PC-3 (cell line): ENCODE results near the gene SMIM12. TPM values are rescaled to one million over a fixed set of nuclear protein-coding genes. Genes with fewer than 3 reads are reported as not detected.

ENCODE experiments used
- ATAC-seq: fragments of 200-7000 bp; cut with Tn5 transposase; 2 replicates; pipeline ENCODE4 v1.9.1; 2020; ENCODE audit warnings: mild to moderate bottlenecking, moderate library complexity
- BruUV-seq: library from RNA; stranded (reverse); fragments of 400-500 nt; replicated peaks from 2 replicates; lab custom pipeline; 2021; lab: Mats Ljungman, UMichigan
- CTCF ChIA-PET: fragments of 300-600 bp; sonication (Branson Sonifier 250); formaldehyde crosslinking; loops from one replicate; lab custom pipeline; 2022; ENCODE audit warnings: antibody characterized with exemption; lab: Charles Lee
- POLR2A ChIA-PET: fragments of 300-600 bp; sonication (Branson Sonifier 250); formaldehyde crosslinking; loops from one replicate; lab custom pipeline; 2022; ENCODE audit warnings: antibody characterized with exemption; ENCODE audit not compliant: unreplicated experiment; lab: Charles Lee
- DNase-seq: peaks from one replicate; pipeline ENCODE4 v3.0.0-alpha.2; 2015
- H2AFZ ChIP-seq: fragments of 300-600 bp; sonication (generic); 2 replicates; pipeline ENCODE4 v1.6.0; 2016; ENCODE audit warnings: antibody characterized with exemption, low read length
- H3F3A ChIP-seq: fragments of 300-600 bp; sonication (generic); one replicate; pipeline ENCODE4 v1.6.0; 2017; ENCODE audit warnings: antibody characterized with exemption, low read length, control low read depth, mild to moderate bottlenecking; ENCODE audit not compliant: unreplicated experiment
- H3K27ac ChIP-seq: fragments of 300-600 bp; sonication (generic); 2 replicates; pipeline ENCODE4 v1.5.1; 2016; ENCODE audit warnings: mild to moderate bottlenecking, low read length
- H3K27me3 ChIP-seq: fragments of 300-600 bp; sonication (generic); 2 replicates; pipeline ENCODE4 v1.6.1; 2016; ENCODE audit warnings: low read length, mixed read lengths
- H3K36me3 ChIP-seq: fragments of 300-600 bp; sonication (generic); 2 replicates; pipeline ENCODE4 v1.6.1; 2016; ENCODE audit warnings: low read depth, mixed run types, low read length, mixed read lengths
- H3K4me1 ChIP-seq: fragments of 300-600 bp; sonication (generic); 2 replicates; pipeline ENCODE4 v1.5.1; 2016; ENCODE audit warnings: low read length; ENCODE audit not compliant: insufficient read depth
- H3K4me2 ChIP-seq: fragments of 300-600 bp; sonication (generic); 2 replicates; pipeline ENCODE4 v1.6.0; 2016; ENCODE audit warnings: low read length
- H3K4me3 ChIP-seq: fragments of 300-600 bp; sonication (generic); 2 replicates; pipeline ENCODE4 v1.5.1; 2016; ENCODE audit warnings: mild to moderate bottlenecking, low read length, mixed read lengths
- H3K79me2 ChIP-seq: fragments of 300-600 bp; sonication (generic); 2 replicates; pipeline ENCODE4 v1.6.1; 2017; ENCODE audit warnings: low read length, mixed read lengths
- H3K9ac ChIP-seq: fragments of 300-600 bp; sonication (generic); 2 replicates; pipeline ENCODE4 v1.6.0; 2016; ENCODE audit warnings: mild to moderate bottlenecking, low read length
- H3K9me2 ChIP-seq: fragments of 300-600 bp; sonication (generic); replicated peaks from 2 replicates; pipeline ENCODE4 v1.6.1; 2016; ENCODE audit warnings: mixed run types, low read length, mixed read lengths
- H3K9me3 ChIP-seq: fragments of 300-600 bp; sonication (generic); 2 replicates; pipeline ENCODE4 v1.6.1; 2016; ENCODE audit warnings: low read length, mixed read lengths
- H4K20me1 ChIP-seq: fragments of 300-600 bp; sonication (generic); 2 replicates; pipeline ENCODE4 v1.6.1; 2016; ENCODE audit warnings: low read length, mixed read lengths
- CTCF ChIP-seq: fragments of 300-600 bp; sonication (generic); conservative IDR thresholded peaks from 2 replicates; pipeline ENCODE4 v1.5.1; 2017; ENCODE audit warnings: antibody characterized with exemption, low read depth, mild to moderate bottlenecking, low read length
- EZH2 ChIP-seq: fragments of 300-600 bp; sonication (generic); IDR thresholded peaks from one replicate; pipeline ENCODE4 v1.6.1; 2017; ENCODE audit warnings: antibody characterized with exemption, mild to moderate bottlenecking, low read length; ENCODE audit not compliant: unreplicated experiment
- EZH2phosphoT487 ChIP-seq: fragments of 300-600 bp; sonication (generic); IDR thresholded peaks from 2 replicates; pipeline ENCODE4 v1.6.1; 2018; ENCODE audit warnings: mild to moderate bottlenecking, antibody characterized with exemption, low read length, borderline replicate concordance
- intact Hi-C: fragments of 100-400 bp; cut with micrococcal nuclease; formaldehyde crosslinking; loops from 2 replicates; pipeline ENCODE4 v1.9.0; 2023
- total RNA-seq: library from RNA; depleted of rRNA; stranded (reverse); fragments of >200 nt; gene quantifications from 2 replicates; pipeline ENCODE4 v1.2.3, GENCODE V29; 2014

Gene SMIM12
- total RNA-seq, 1 experiment from 2014 or later = 47.2 TPM

- intact Hi-C loops = loop anchor here (1.0 to 10.0 kb wide), 2 partner anchors 66 to 262 kb away; no protein-coding TSS in a partner anchor
- H3K9ac ChIP-seq = no peak overlapping the region
- H3K9me3 ChIP-seq = no peaks in the 10 kb centered on the region
- H3K27ac ChIP-seq = no peak overlapping the region
- CTCF ChIA-PET = interaction anchor here (0.6 to 1.5 kb wide), 11 partner anchors 14 to 1384 kb away, joined by 3 to 8 read pairs (median 4); no protein-coding TSS in a partner anchor
- peaks cover 31% of the 10 kb centered on the region for H3K79me2 ChIP-seq
- H3K4me2 ChIP-seq = no peak overlapping the region
- H2AFZ ChIP-seq = no peak overlapping the region
- peak; percentile 97 for DNase-seq
- peaks cover 11% of the 10 kb centered on the region for H3K4me1 ChIP-seq
- peaks cover 13% of the 10 kb centered on the region; the same call in 1 of the 2 replicates for H3K36me3 ChIP-seq
- no TSS peak for BruUV-seq
- peak; percentile 96 for ATAC-seq
- no peaks in the 10 kb centered on the region for H3K9me2 ChIP-seq
- no peaks in the 10 kb centered on the region for H3K27me3 ChIP-seq
- H4K20me1 ChIP-seq = no peaks in the 10 kb centered on the region
- no peak overlapping the region for H3K4me3 ChIP-seq
- TF ChIP-seq CTCF (peak; percentile 99), EZH2phosphoT487 (no peak)
- POLR2A ChIA-PET = interaction anchor here (0.6 kb wide), 1 partner anchor 1384 kb away, joined by 3 read pairs; no protein-coding TSS in a partner anchor
- peaks cover 4% of the 10 kb centered on the region for H3F3A ChIP-seq
Observed at GRCh38 chr1:34852677-34853217, 6.8 kb downstream of the SMIM12 start.

- Histone ChIP-seq H3K4me3 (no peak overlapping the region), H3F3A (peaks cover 4% of the 10 kb centered on the region), H3K27ac (no peak overlapping the region), H3K4me1 (peaks cover 11% of the 10 kb centered on the region), H3K36me3 (peaks cover 13% of the 10 kb centered on the region; the same call in 1 of the 2 replicates), H3K79me2 (peaks cover 21% of the 10 kb centered on the region), H3K9me2 (no peaks in the 10 kb centered on the region), H3K9me3 (no peaks in the 10 kb centered on the region), H2AFZ (no peak overlapping the region), H3K4me2 (peak overlapping the region; percentile 44; the same call in 1 of the 2 replicates), H4K20me1 (no peaks in the 10 kb centered on the region), H3K9ac (no peak overlapping the region), H3K27me3 (no peaks in the 10 kb centered on the region)
- no peak for TF ChIP-seq EZH2phosphoT487
- no peak for TF ChIP-seq EZH2
- no peak for TF ChIP-seq CTCF
- BruUV-seq = no TSS peak
- CTCF ChIA-PET = no interaction called here
- POLR2A ChIA-PET = no interaction called here
- DNase-seq (peak; percentile 13), ATAC-seq (no peak)
- intact Hi-C loops = loop anchor here (1.0 to 10.0 kb wide), 2 partner anchors 65 to 263 kb away; no protein-coding TSS in a partner anchor
Observed at GRCh38 chr1:34851431-34852105, 8.0 kb downstream of the SMIM12 start.
